Endothelial cell (in vitro differentiated cells): Measurements from ENCODE around the gene GREB1. TPM values are rescaled to one million over a fixed set of nuclear protein-coding genes. Genes with fewer than 3 reads are reported as not detected.

ENCODE experiments used
- DNase-seq: peaks from one replicate; pipeline ENCODE4 v3.0.0; 2021; ENCODE audit warnings: low spot score
- H3K27ac Mint-ChIP-seq: one replicate; pipeline ENCODE4 v1.8.0; 2021; ENCODE audit warnings: mixed read lengths, inconsistent platforms; ENCODE audit not compliant: unreplicated experiment
- H3K27me3 Mint-ChIP-seq: one replicate; pipeline ENCODE4 v1.8.0; 2021; ENCODE audit warnings: mild to moderate bottlenecking, moderate library complexity, mixed read lengths, inconsistent platforms; ENCODE audit not compliant: unreplicated experiment
- H3K36me3 Mint-ChIP-seq: one replicate; pipeline ENCODE4 v1.8.0; 2021; ENCODE audit warnings: mild to moderate bottlenecking, low read depth, mixed read lengths, inconsistent platforms; ENCODE audit not compliant: unreplicated experiment
- H3K4me1 Mint-ChIP-seq: one replicate; pipeline ENCODE4 v1.8.0; 2021; ENCODE audit warnings: mild to moderate bottlenecking, mixed read lengths, inconsistent platforms; ENCODE audit not compliant: unreplicated experiment
- H3K4me3 Mint-ChIP-seq: one replicate; pipeline ENCODE4 v1.8.0; 2021; ENCODE audit warnings: mild to moderate bottlenecking, mixed read lengths, inconsistent platforms; ENCODE audit not compliant: unreplicated experiment
- H3K9me3 Mint-ChIP-seq: one replicate; pipeline ENCODE4 v1.8.0; 2021; ENCODE audit warnings: mixed read lengths, inconsistent platforms; ENCODE audit not compliant: unreplicated experiment
- CTCF ChIP-seq: fragments of 200-600 bp; sonication (generic); IDR thresholded peaks from one replicate; pipeline ENCODE4 v1.5.0; 2021; ENCODE audit warnings: antibody characterized with exemption; ENCODE audit not compliant: unreplicated experiment
- total RNA-seq: library from RNA; stranded (reverse); fragmentation: NEBNext Ultra II Directional; extraction: Animal tissue kit (Norgen Biotek cat#: 25700); gene quantifications from one replicate; pipeline ENCODE4 v1.2.1, GENCODE V29; 2021; ENCODE audit not compliant: unreplicated experiment

GREB1 gene
- total RNA-seq, 1 donor from 2014 or later, result 35.9 TPM

DNA sequence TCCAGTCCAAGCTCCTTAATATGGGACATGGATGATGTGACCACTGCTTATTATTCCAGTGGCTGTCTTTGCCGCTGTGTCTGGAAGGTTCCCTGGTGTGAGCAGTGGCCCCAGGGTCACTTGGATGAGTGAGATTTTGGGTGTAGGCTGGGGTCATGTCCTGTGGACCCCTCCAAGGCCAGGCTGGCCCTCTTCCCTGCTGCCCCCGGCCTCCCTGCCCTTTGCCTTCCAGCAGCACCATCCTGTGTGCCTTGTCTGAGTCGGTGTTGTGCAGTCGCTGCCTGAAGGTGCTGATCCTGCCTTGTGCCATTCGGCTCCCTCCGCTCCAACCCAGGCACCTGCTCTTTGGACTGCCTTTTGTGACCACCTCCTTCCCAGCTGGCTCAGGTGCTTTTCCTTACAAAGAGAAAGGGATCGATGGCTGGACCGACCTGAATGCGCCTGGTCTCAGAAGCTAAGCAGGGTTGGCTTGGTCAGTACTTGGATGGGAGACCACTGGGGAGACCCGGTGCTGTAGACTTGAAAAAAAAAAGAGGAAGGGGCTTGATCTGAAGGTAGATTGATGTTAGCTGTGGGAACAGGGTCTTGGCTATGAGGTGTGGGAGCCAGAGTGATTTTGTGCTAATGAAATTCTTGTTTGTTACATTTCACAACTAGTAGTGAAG is 16.7 kb upstream of the GREB1 start:
- TF ChIP-seq CTCF, result no peak
- Mint-ChIP-seq H3K9me3 (no peaks in the 10 kb centered on the region), H3K4me3 (no peak overlapping the region)

DNA sequence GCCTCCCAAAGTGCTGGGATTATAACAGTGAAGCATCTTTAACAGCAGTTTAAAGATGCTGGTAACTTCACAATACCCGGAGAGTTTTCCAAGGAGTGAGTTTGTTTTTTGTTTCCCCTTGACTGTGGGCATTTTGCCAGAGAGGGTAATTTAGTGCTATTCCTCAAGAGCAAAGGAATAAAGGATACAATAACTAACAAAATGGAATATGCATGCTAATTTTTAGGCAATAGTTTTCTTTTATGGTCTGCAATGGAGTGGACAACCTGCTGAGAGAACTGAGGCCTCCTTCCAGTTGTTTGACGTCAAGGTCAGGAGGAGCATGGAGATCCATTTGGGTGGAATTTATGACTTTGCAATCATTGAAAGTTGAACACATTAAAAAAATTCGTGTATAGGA is 15.9 kb upstream of the GREB1 start:
- H3K4me3 Mint-ChIP-seq, result no peak overlapping the region
- no peaks in the 10 kb centered on the region for H3K9me3 Mint-ChIP-seq
- no peak overlapping the region for H3K27ac Mint-ChIP-seq
- H3K27me3 Mint-ChIP-seq, result peaks cover 9% of the 10 kb centered on the region
- peaks cover 14% of the 10 kb centered on the region for H3K36me3 Mint-ChIP-seq
- H3K4me1 Mint-ChIP-seq, result peaks cover 27% of the 10 kb centered on the region
- no peak for DNase-seq
- no peak for TF ChIP-seq CTCF

More for the DNA sequence above, 16.7 kb upstream of the GREB1 start:
- Mint-ChIP-seq H3K4me1 (peaks cover 29% of the 10 kb centered on the region), H3K36me3 (peaks cover 14% of the 10 kb centered on the region), H3K27me3 (peaks cover 9% of the 10 kb centered on the region), H3K27ac (no peak overlapping the region)
- DNase-seq, result no peak

- Mint-ChIP-seq H3K9me3 (no peaks in the 10 kb centered on the region), H3K36me3 (peaks cover 14% of the 10 kb centered on the region)
Measured at GRCh38 chr2:11520092-11520693, 13.7 kb upstream of the GREB1 start.

DNA sequence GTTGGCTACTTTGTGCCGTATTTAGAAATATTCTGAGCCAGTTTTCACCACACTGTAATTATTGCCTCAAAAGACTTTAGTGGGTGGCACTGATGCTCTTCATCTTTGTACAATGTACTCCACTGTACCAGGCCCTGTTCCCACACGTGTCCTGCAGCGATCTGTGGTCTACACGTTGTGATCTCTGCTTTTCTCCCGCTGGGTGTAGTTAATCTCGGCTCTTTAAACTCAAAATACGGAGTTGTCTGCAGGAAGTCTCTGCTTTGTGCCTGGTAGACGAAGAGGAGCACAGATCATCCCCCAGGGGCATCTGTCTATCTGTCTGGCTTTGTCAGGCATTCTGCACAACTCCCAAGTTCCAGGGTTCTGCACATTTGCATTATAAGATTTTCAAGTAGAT is 12.1 kb upstream of the GREB1 start:
- Mint-ChIP-seq H3K9me3 (no peaks in the 10 kb centered on the region), H3K4me3 (no peak overlapping the region), H3K27me3 (no peaks in the 10 kb centered on the region), H3K36me3 (peaks cover 6% of the 10 kb centered on the region), H3K4me1 (peaks cover 17% of the 10 kb centered on the region), H3K27ac (no peak overlapping the region)
- no peak for TF ChIP-seq CTCF
- DNase-seq, result no peak

More at GRCh38 chr2:11520092-11520693, 13.7 kb upstream of the GREB1 start:
- no peak for DNase-seq
- Mint-ChIP-seq H3K4me1 (peaks cover 24% of the 10 kb centered on the region), H3K27me3 (peaks cover 3% of the 10 kb centered on the region), H3K27ac (no peak overlapping the region), H3K4me3 (no peak overlapping the region)
- no peak for TF ChIP-seq CTCF

GRCh38 chr2:11524470-11524869 is 9.4 kb upstream of the GREB1 start:
- no peak for DNase-seq
- Mint-ChIP-seq H3K4me3 (no peak overlapping the region), H3K4me1 (peaks cover 28% of the 10 kb centered on the region), H3K9me3 (no peaks in the 10 kb centered on the region), H3K27me3 (no peaks in the 10 kb centered on the region), H3K36me3 (peaks cover 6% of the 10 kb centered on the region), H3K27ac (no peak overlapping the region)
- no peak for TF ChIP-seq CTCF
